SK-N-SH treated with all-trans-retinoic acid at 6 μM for 48 hours (cell line): Measurements from ENCODE around the gene SLC6A18.

Experiments used
- ARNTL ChIP-seq: fragments of 450-650 bp; formaldehyde crosslinking; IDR thresholded peaks from 2 replicates; pipeline ENCODE4 v1.5.0; 2020; ENCODE audit warnings: low read depth, mild to moderate bottlenecking, moderate library complexity, borderline replicate concordance
- CREB5 ChIP-seq: fragments of 250-450 bp; sonication (Bioruptor Pico); IDR thresholded peaks from 2 replicates; pipeline ENCODE4 v1.5.1; 2020; ENCODE audit warnings: low read depth, mild to moderate bottlenecking, moderate library complexity
- POU6F1 ChIP-seq: fragments of 250-450 bp; sonication (Bioruptor Pico); IDR thresholded peaks from 2 replicates; pipeline ENCODE4 v1.8.0; 2021; ENCODE audit warnings: low read depth, mild to moderate bottlenecking, moderate library complexity, borderline replicate concordance
- RARB ChIP-seq: fragments of 250-450 bp; sonication (Bioruptor Pico); IDR thresholded peaks from 2 replicates; pipeline ENCODE4 v1.8.0; 2021; ENCODE audit warnings: mild to moderate bottlenecking, moderate library complexity
- TOX ChIP-seq: fragments of 250-450 bp; sonication (Bioruptor Pico); IDR thresholded peaks from 2 replicates; pipeline ENCODE4 v1.8.0; 2021; ENCODE audit warnings: mild to moderate bottlenecking, moderate library complexity, borderline replicate concordance
- TSHZ2 ChIP-seq: fragments of 250-450 bp; sonication (Bioruptor Pico); IDR thresholded peaks from 2 replicates; pipeline ENCODE4 v1.5.0; 2020; ENCODE audit warnings: mild to moderate bottlenecking, moderate library complexity
- ZFP3 ChIP-seq: fragments of 250-450 bp; sonication (Bioruptor Pico); IDR thresholded peaks from 2 replicates; pipeline ENCODE4 v1.5.0; 2020; ENCODE audit warnings: mild to moderate bottlenecking, moderate library complexity
- ZFP30 ChIP-seq: fragments of 450-650 bp; formaldehyde crosslinking; IDR thresholded peaks from 2 replicates; pipeline ENCODE4 v1.5.0; 2022; ENCODE audit warnings: mild to moderate bottlenecking, moderate library complexity
- ZNF8 ChIP-seq: fragments of 450-650 bp; formaldehyde crosslinking; IDR thresholded peaks from 2 replicates; pipeline ENCODE4 v1.5.0; 2020; ENCODE audit warnings: mild to moderate bottlenecking, moderate library complexity

- TF ChIP-seq ZNF8 (CRISPR knock-in tag): no peak
- TF ChIP-seq ZFP30 (CRISPR knock-in tag): no peak
- TF ChIP-seq CREB5 (CRISPR knock-in tag): no peak
- no peak for TF ChIP-seq ARNTL (CRISPR knock-in tag)
- no peak for TF ChIP-seq TOX (CRISPR knock-in tag)
- TF ChIP-seq ZFP3 (CRISPR knock-in tag): no peak
- TF ChIP-seq RARB (CRISPR knock-in tag): no peak
- TF ChIP-seq POU6F1 (CRISPR knock-in tag): no peak
- TF ChIP-seq TSHZ2 (CRISPR knock-in tag): no peak
Measured at GRCh38 chr5:1285883-1286291, 60.7 kb downstream of the SLC6A18 start.
